COR-L47 (cell line): ENCODE data around the gene CMPK2.
"Not testable (repeated sequence)": the region's sequence is repeated elsewhere in the genome, so short reads cannot be mapped to it uniquely, and the experiment has no call there.

Experiments
- DNase-seq: peaks from one replicate; lab custom pipeline; 2025; lab: John Stamatoyannopoulos, UW

Gene CMPK2

DNA sequence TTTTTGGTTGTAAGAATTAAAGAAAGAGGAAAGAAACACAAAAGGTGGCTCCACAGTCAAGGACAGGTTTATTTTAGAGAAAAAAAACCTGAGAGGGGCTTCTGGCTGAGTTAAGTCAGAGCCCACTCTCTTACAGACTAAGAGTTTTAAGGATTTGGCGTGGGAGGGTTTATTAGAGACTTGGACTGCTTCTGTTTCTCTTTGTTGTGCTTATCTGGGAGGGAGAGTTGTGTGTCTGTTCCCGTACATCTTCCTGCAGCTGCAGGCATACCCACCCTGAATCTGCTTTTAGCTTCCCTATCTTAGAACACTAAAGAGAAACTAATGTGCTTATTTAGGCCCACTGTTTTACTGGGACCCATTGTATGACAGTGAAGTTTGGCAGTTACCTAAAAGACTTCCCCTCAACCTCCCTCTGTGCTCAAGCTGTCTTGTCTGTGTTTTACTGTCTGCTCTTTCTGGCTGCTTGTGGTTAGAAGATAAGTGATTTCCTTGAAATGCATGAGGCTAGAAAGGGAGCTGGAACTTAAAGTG is 14.6 kb upstream of the CMPK2 start:
- no peak for DNase-seq

DNA sequence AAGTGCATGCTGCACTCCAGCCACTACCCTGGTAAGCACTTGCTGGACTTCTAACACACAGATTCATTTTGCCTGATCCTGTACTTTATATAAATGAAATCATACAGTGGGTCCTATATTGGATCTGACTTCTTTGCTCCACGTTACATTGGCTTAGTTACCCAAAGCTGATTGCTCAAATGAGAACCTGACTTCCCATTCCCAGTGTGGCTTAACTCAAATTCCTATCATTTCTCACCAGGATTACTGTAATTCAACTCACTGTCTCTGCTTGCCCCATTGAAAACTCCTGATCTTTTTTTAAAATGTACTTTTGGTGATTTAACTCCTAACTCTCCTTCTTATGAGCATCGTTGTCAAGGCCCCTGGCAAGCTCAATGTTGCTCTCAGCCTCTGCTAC is 13.3 kb upstream of the CMPK2 start:
- DNase-seq = no peak

DNA sequence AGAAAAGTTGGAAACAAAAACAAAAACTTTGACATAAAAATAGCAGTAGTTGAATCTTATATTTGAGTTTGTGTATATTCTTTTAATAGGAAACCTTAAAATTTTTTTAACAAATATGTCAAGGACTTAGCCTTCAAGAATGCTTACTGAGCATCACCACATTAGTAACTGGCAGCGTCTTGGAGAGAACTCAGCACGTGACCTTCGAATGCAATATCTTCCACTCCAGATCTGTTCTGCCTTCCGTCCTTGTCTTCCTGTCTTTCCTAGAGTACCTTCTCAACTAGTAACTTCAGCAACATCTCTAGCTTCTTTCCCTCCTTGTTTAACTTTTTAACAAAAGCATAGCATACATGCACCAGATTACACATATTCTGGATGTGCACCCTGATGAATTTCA is 12.8 kb upstream of the CMPK2 start:
- DNase-seq = no peak

- DNase-seq = peak; percentile 28
Observed at GRCh38 chr2:6877402-6878304, 11.9 kb upstream of the CMPK2 start, which contains the start of gene RSAD2. RSAD2 (plus strand) TSS chr2:6877777; CDS start chr2:6877801, 24 bp downstream.

DNA sequence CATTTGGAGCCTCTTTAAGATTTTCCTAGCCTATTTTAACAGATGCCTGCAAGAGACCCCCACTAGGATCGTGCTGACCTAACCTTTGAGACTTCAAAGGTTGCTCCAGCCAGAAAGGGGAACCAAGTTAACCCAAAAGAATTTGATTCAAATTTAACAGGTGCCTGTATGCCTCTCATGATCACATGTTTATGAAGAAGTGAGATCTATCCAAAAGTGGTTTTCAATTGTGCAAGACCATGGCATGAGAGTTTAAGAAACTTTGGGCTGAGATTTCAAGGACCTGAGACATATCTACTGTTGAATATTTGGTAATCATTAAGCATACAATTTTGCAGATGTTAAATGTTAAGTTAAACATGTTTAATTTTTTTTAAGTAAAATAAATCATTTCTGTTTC is 10.6 kb upstream of the CMPK2 start:
- DNase-seq = no peak

GRCh38 chr2:6874032-6874431 is 8.3 kb upstream of the CMPK2 start:
- DNase-seq = no peak

- DNase-seq = no peak
Observed at GRCh38 chr2:6872394-6872793, 6.7 kb upstream of the CMPK2 start.

GRCh38 chr2:6866982-6867381 is 1.3 kb upstream of the CMPK2 start:
- DNase-seq = no peak

DNA sequence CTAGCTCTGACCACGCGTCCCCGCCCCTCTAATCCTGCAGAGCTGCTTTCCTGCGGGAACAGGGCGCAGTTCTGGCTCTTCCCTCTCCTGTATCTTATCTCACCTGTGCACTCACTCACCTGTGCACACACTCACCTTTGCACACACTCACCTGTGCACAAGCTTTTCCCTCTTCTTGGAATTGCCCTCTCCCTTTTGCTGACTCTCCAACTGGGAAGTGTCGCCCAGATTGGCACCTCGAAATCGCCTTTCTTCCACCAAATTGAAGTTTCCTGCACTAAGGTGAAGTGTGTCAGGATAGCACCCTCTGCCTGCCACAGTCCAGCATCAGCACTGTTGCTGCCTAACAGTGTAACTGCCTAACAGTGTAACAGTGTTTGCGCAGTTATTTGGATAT is 566 bp upstream of the CMPK2 start:
- DNase-seq = peak; percentile 58

GRCh38 chr2:6864923-6865345 is 773 bp downstream of the CMPK2 start:
- no peak for DNase-seq

- no peak for DNase-seq
Observed at GRCh38 chr2:6864231-6864754, 1.4 kb downstream of the CMPK2 start.

GRCh38 chr2:6863792-6864191 is 1.9 kb downstream of the CMPK2 start:
- no peak for DNase-seq

DNA sequence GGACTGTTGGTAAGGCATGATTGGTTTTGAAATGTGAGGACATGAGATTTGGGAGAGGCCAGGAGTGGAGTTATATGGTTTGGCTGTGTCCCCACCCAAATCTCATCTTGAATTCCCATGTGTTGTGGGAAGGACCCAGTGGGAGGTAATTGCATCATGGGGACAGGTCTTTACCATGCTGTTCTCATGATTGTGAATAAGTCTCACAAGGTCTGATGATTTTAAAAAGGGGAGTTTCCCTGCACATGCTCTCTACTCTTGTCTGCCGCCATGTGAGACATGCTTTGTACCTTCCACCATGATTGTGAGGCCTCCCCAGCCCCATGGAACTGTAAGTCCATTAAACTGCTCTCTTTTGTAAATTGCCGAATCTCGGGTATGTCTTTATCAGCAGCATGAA is 5.4 kb downstream of the CMPK2 start:
- no peak for DNase-seq

GRCh38 chr2:6858466-6859027 is 7.2 kb downstream of the CMPK2 start:
- DNase-seq = not testable (repeated sequence)

GRCh38 chr2:6856548-6856920 is 9.2 kb downstream of the CMPK2 start:
- DNase-seq = no peak

DNA sequence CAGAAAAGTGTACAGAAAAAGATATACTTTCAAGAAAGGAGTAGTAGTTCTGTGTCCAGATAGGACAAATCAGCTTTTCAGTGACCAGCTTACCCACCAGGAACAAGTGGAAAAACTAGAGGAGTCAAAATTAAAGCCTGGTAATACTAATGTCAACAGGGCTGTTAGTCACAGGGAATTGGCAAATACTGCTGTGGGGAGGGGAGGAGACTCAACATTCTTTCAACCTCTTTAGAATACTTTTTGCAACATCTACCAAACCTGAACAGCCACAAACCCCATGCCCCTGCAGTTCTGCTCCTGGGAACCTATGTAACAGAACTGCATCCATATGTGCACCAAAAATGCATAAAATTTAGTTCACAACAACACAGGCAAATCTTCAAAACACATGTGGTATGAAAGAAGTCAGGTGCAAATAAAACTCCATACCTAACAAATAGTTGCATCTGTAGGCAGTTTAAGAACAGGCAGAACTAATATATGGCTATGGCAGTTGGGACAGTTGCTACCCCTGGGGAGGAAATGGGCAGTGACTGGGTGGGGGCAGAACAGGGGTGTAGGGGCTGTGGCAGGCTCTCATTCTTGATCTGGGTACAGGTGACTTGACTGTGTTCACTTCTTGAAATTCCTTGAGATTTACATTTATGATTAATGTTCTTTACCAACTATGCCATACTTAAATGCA is 9.7 kb downstream of the CMPK2 start:
- no peak for DNase-seq

GRCh38 chr2:6854416-6854815 is 11.3 kb downstream of the CMPK2 start:
- DNase-seq = peak; percentile 37

GRCh38 chr2:6852195-6852594 is 13.5 kb downstream of the CMPK2 start:
- no peak for DNase-seq

GRCh38 chr2:6846967-6847681 is 18.6 kb downstream of the CMPK2 start:
- no peak for DNase-seq

GRCh38 chr2:6846540-6846939 is 19.2 kb downstream of the CMPK2 start:
- no peak for DNase-seq

DNA sequence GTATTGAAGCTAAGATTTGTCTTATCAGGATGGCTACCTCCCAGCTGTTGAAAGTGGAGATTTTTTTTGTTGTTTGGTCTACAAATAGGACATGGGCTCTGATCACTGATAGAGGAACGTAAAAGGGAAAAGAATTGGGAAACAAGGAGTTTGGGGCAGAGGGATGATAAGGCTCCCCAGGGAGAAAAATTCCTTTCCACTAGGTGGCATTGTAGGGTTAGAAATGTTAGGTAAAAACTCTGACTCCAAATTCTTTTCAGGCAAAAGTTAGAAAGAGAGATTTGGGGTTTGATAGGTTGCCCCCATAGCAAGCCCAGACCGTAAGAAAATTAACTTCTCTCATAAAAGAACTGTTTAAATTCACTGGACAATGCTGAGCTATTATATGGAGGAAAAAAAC is 19.8 kb downstream of the CMPK2 start:
- no peak for DNase-seq

- peak; percentile 7 for DNase-seq
Observed at GRCh38 chr2:6845312-6845711, 20.4 kb downstream of the CMPK2 start.
